Activated CD8-positive, alpha-beta memory T cell treated with anti-CD3 and anti-CD28 coated beads, Interleukin-2, amount 10 ng/mL, durations not matched to agents 7 days and 5 days (primary cell): Measurements from ENCODE around the gene PDCL2. TPM values are rescaled to one million over a fixed set of nuclear protein-coding genes. Genes with fewer than 3 reads are reported as not detected.
A peak's percentile ranks its signal among the peaks of the same experiment; 100 is the strongest.
"Not testable (repeated sequence)": the region's sequence is repeated elsewhere in the genome, so short reads cannot be mapped to it uniquely, and the experiment has no call there.

Experiments used
- ATAC-seq: fragments of 150-1000 bp; cut with Tn5 transposase; one replicate; pipeline ENCODE4 v1.10.0; 2021; ENCODE audit warnings: moderate library complexity
- CTCF ChIA-PET: fragments of 350-600 bp; sonication (Branson Sonifier 250); formaldehyde crosslinking; loops from one replicate; lab custom pipeline; 2021; ENCODE audit warnings: antibody characterized with exemption; lab: Charles Lee
- DNase-seq: peaks from one replicate; pipeline ENCODE4 v3.0.0-alpha.2; 2020
- H3K27ac Mint-ChIP-seq: one replicate; pipeline ENCODE4 v1.8.0; 2021; ENCODE audit warnings: mild to moderate bottlenecking, mixed read lengths
- H3K27me3 Mint-ChIP-seq: one replicate; pipeline ENCODE4 v1.8.0; 2021; ENCODE audit warnings: mixed read lengths
- H3K36me3 Mint-ChIP-seq: one replicate; pipeline ENCODE4 v1.8.0; 2021; ENCODE audit warnings: mild to moderate bottlenecking, mixed read lengths
- H3K4me1 Mint-ChIP-seq: one replicate; pipeline ENCODE4 v1.8.0; 2021; ENCODE audit warnings: mixed read lengths
- H3K4me3 Mint-ChIP-seq: one replicate; pipeline ENCODE4 v1.8.0; 2021; ENCODE audit warnings: mild to moderate bottlenecking, moderate library complexity, mixed read lengths
- H3K9me3 Mint-ChIP-seq: one replicate; pipeline ENCODE4 v1.8.0; 2022; ENCODE audit warnings: low read depth, mixed read lengths
- total RNA-seq, 2 experiments: library from RNA; stranded (reverse); gene quantifications; one replicate each; pipeline ENCODE4 v1.2.3, GENCODE V29; 2021

PDCL2 gene
- total RNA-seq, 2 experiments from 2014 or later, result not detected

GRCh38 chr4:55571806-55572205 lies 20.2 kb downstream of the PDCL2 start:
- Mint-ChIP-seq H3K27me3 (peaks cover 7% of the 10 kb centered on the region), H3K4me3 (no peak overlapping the region), H3K9me3 (peaks cover 8% of the 10 kb centered on the region), H3K4me1 (no peaks in the 10 kb centered on the region), H3K36me3 (peaks cover 2% of the 10 kb centered on the region), H3K27ac (no peak overlapping the region)
- DNase-seq (no peak), ATAC-seq (no peak)
- CTCF ChIA-PET, result no interaction called here

- H3K9me3 Mint-ChIP-seq, result no peaks in the 10 kb centered on the region
- DNase-seq (no peak), ATAC-seq (no peak)
- H3K4me3 Mint-ChIP-seq, result no peak overlapping the region
- CTCF ChIA-PET, result no interaction called here
- H3K27ac Mint-ChIP-seq, result no peak overlapping the region
- no peaks in the 10 kb centered on the region for H3K4me1 Mint-ChIP-seq
- H3K27me3 Mint-ChIP-seq, result peaks cover 7% of the 10 kb centered on the region
- H3K36me3 Mint-ChIP-seq, result no peaks in the 10 kb centered on the region
Observed at GRCh38 chr4:55568905-55569504, 23.0 kb downstream of the PDCL2 start.

- H3K27ac Mint-ChIP-seq, result peak overlapping the region; percentile 68
Observed at GRCh38 chr4:55561889-55562288, 30.2 kb downstream of the PDCL2 start.

GRCh38 chr4:55560096-55560495 lies 31.9 kb downstream of the PDCL2 start:
- no peak overlapping the region for H3K4me3 Mint-ChIP-seq
- DNase-seq (no peak), ATAC-seq (no peak)
- peaks cover 21% of the 10 kb centered on the region for H3K4me1 Mint-ChIP-seq
- H3K36me3 Mint-ChIP-seq, result peaks cover 10% of the 10 kb centered on the region
- H3K9me3 Mint-ChIP-seq, result peaks cover 7% of the 10 kb centered on the region
- no peak overlapping the region for H3K27ac Mint-ChIP-seq
- CTCF ChIA-PET, result interaction anchor here (1.0 kb wide), 1 partner anchor 215 kb away, joined by 3 read pairs; the partner anchor contains the start of gene SRD5A3
- H3K27me3 Mint-ChIP-seq, result peaks cover 37% of the 10 kb centered on the region

More at GRCh38 chr4:55561889-55562288, 30.2 kb downstream of the PDCL2 start:
- CTCF ChIA-PET, result interaction anchor here (1.5 kb wide), 1 partner anchor 7 kb away, joined by 4 read pairs; no protein-coding TSS in a partner anchor
- no peak for DNase-seq
- Mint-ChIP-seq H3K4me3 (no peak overlapping the region), H3K4me1 (peaks cover 21% of the 10 kb centered on the region), H3K36me3 (peaks cover 10% of the 10 kb centered on the region), H3K27me3 (peaks cover 34% of the 10 kb centered on the region), H3K9me3 (peaks cover 7% of the 10 kb centered on the region)
- peak; percentile 69 for ATAC-seq

- Mint-ChIP-seq H3K4me3 (no peak overlapping the region), H3K4me1 (peaks cover 30% of the 10 kb centered on the region), H3K27ac (no peak overlapping the region), H3K36me3 (peaks cover 6% of the 10 kb centered on the region), H3K9me3 (peaks cover 7% of the 10 kb centered on the region), H3K27me3 (peaks cover 42% of the 10 kb centered on the region)
- no peak for ATAC-seq
- DNase-seq, result no peak
- CTCF ChIA-PET, result interaction anchor here (0.6 to 1.5 kb wide), 11 partner anchors 8 to 1283 kb away, joined by 3 to 11 read pairs (median 4); partner anchors contain the start of gene SRD5A3
Observed at GRCh38 chr4:55554453-55555030, 37.5 kb downstream of the PDCL2 start.

- CTCF ChIA-PET, result interaction anchor here (1.1 to 1.9 kb wide), 6 partner anchors 9 to 208 kb away, joined by 3 to 11 read pairs (median 4); partner anchors contain the start of gene SRD5A3
- Mint-ChIP-seq H3K36me3 (peaks cover 4% of the 10 kb centered on the region), H3K4me1 (peaks cover 35% of the 10 kb centered on the region), H3K27me3 (peaks cover 47% of the 10 kb centered on the region), H3K27ac (no peak overlapping the region), H3K9me3 (peaks cover 4% of the 10 kb centered on the region), H3K4me3 (peak overlapping the region; percentile 33)
- DNase-seq (peak; percentile 58), ATAC-seq (peak; percentile 76)
Observed at GRCh38 chr4:55553441-55554201, 38.4 kb downstream of the PDCL2 start.

- Mint-ChIP-seq H3K27me3 (peaks cover 49% of the 10 kb centered on the region), H3K4me1 (peaks cover 47% of the 10 kb centered on the region)
- H3K27ac Mint-ChIP-seq, DNase-seq, H3K36me3 Mint-ChIP-seq, H3K4me3 Mint-ChIP-seq, H3K9me3 Mint-ChIP-seq, ATAC-seq: not testable (repeated sequence)
- CTCF ChIA-PET, result interaction anchor here (1.2 to 1.9 kb wide), 2 partner anchors 107 to 206 kb away, joined by 3 to 11 read pairs; partner anchors contain the start of gene SRD5A3
Observed at GRCh38 chr4:55551964-55552363, 40.1 kb downstream of the PDCL2 start.

GRCh38 chr4:55549888-55550287 lies 42.2 kb downstream of the PDCL2 start:
- no peak for ATAC-seq
- DNase-seq, result no peak
- CTCF ChIA-PET, result interaction anchor here (0.9 to 1.6 kb wide), 2 partner anchors 105 to 204 kb away, joined by 3 to 6 read pairs; partner anchors contain the start of gene SRD5A3
- Mint-ChIP-seq H3K27me3 (peaks cover 43% of the 10 kb centered on the region), H3K36me3 (peaks cover 3% of the 10 kb centered on the region), H3K27ac (no peak overlapping the region), H3K4me3 (no peak overlapping the region), H3K9me3 (no peaks in the 10 kb centered on the region), H3K4me1 (peaks cover 53% of the 10 kb centered on the region)

GRCh38 chr4:55547918-55548317 lies 44.1 kb downstream of the PDCL2 start:
- DNase-seq (no peak), ATAC-seq (no peak)
- H3K36me3 Mint-ChIP-seq, result peaks cover 4% of the 10 kb centered on the region
- H3K27me3 Mint-ChIP-seq, result peaks cover 35% of the 10 kb centered on the region
- no peaks in the 10 kb centered on the region for H3K9me3 Mint-ChIP-seq
- H3K27ac Mint-ChIP-seq, result no peak overlapping the region
- H3K4me3 Mint-ChIP-seq, result peak overlapping the region; percentile 73
- peaks cover 55% of the 10 kb centered on the region for H3K4me1 Mint-ChIP-seq
- CTCF ChIA-PET, result no interaction called here

- H3K27me3 Mint-ChIP-seq, result peaks cover 35% of the 10 kb centered on the region
- ATAC-seq (no peak), DNase-seq (no peak)
- CTCF ChIA-PET, result interaction anchor here (2.2 kb wide), 1 partner anchor 202 kb away, joined by 11 read pairs; the partner anchor contains the start of gene SRD5A3
- H3K27ac Mint-ChIP-seq, result peak overlapping the region; percentile 0
- peaks cover 4% of the 10 kb centered on the region for H3K36me3 Mint-ChIP-seq
- H3K4me1 Mint-ChIP-seq, result peaks cover 53% of the 10 kb centered on the region
- peak overlapping the region; percentile 73 for H3K4me3 Mint-ChIP-seq
- H3K9me3 Mint-ChIP-seq, result no peaks in the 10 kb centered on the region
Observed at GRCh38 chr4:55547466-55547770, 44.6 kb downstream of the PDCL2 start.

GRCh38 chr4:55546756-55547465 lies 45.1 kb downstream of the PDCL2 start, which contains the start of gene CLOCK:
TSS of gene CLOCK (minus strand) at chr4:55546909. CDS start at chr4:55482785, 64,124 bp downstream.
- Mint-ChIP-seq H3K4me1 (peaks cover 51% of the 10 kb centered on the region), H3K36me3 (peaks cover 4% of the 10 kb centered on the region), H3K9me3 (no peaks in the 10 kb centered on the region), H3K27me3 (peaks cover 31% of the 10 kb centered on the region), H3K27ac (peak within 1 kb of the TSS; percentile 81), H3K4me3 (peak within 1 kb of the TSS; percentile 84)
- DNase-seq (peak; percentile 86), ATAC-seq (peak; percentile 80)
- CTCF ChIA-PET, result interaction anchor here (1.5 to 2.2 kb wide), 3 partner anchors 43 to 201 kb away, joined by 3 to 11 read pairs (median 4); partner anchors contain the start of genes SRD5A3 and TMEM165

- peak; percentile 76 for ATAC-seq
- no peaks in the 10 kb centered on the region for H3K9me3 Mint-ChIP-seq
- CTCF ChIA-PET, result interaction anchor here (1.5 to 2.2 kb wide), 3 partner anchors 42 to 201 kb away, joined by 3 to 11 read pairs (median 4); partner anchors contain the start of genes SRD5A3 and TMEM165
- peaks cover 4% of the 10 kb centered on the region for H3K36me3 Mint-ChIP-seq
- H3K27me3 Mint-ChIP-seq, result peaks cover 27% of the 10 kb centered on the region
- H3K4me3 Mint-ChIP-seq, result peak overlapping the region; percentile 73
- no peak for DNase-seq
- peak overlapping the region; percentile 36 for H3K27ac Mint-ChIP-seq
- H3K4me1 Mint-ChIP-seq, result peaks cover 48% of the 10 kb centered on the region
Observed at GRCh38 chr4:55546506-55546755, 45.6 kb downstream of the PDCL2 start.
